Activated naive CD4-positive, alpha-beta T cell treated with Interleukin-2 at 50 U/mL for 16 hours (primary cell): ENCODE data around the gene SNX21.
"Not testable (repeated sequence)": the region's sequence is repeated elsewhere in the genome, so short reads cannot be mapped to it uniquely, and the experiment has no call there.

Source experiments
- DNase-seq: peaks from one replicate; pipeline ENCODE4 v3.0.0-alpha.2; 2020

SNX21 gene, protein sequence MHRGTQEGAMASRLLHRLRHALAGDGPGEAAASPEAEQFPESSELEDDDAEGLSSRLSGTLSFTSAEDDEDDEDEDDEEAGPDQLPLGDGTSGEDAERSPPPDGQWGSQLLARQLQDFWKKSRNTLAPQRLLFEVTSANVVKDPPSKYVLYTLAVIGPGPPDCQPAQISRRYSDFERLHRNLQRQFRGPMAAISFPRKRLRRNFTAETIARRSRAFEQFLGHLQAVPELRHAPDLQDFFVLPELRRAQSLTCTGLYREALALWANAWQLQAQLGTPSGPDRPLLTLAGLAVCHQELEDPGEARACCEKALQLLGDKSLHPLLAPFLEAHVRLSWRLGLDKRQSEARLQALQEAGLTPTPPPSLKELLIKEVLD

DNA sequence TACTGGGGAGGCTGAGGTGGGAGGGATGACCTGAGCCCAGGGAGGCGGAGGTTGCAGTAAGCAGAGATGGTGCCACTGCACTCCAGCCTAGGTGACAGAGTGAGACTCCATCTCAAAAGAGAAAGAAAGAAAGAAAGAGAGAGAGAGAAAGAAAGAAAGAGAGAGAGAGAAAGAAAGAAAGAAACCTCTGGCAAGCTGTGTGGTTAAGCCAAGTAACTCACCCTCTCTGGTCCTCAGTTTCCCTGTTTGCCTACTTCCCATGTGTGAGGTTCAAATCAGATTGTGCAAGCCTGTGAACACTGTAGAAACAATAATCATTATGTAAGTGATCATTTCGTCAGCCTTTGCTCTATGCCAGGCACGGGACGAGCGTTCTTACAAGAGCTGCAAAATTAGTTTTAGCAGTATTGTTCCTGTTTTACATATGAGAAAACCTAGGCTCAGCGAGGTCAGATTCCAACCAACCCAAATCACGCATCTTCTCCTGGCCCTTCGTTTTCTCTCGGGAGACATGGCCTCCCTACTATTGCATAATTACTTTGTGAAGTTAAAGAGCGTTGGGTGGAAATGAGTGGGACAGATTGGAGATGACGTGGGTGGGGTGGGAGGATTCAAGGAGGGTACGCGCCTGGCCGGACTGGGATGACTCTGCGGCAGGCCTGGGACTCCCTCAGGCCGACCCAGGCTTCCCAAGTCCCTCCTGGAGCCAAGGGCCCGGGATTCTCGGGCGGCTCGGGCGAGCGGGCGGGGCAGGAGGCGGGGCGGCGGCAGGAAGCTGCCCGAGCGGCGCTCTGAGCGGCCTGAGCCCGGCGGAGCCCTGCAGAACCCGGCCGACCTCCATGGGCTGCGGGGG is at the start of gene SNX21:
TSS of gene SNX21 (plus strand) at position 770 of the 853 bp plus-strand sequence. CDS start 121 bp downstream, outside the sequence.
- DNase-seq, result peak; percentile 24

DNA sequence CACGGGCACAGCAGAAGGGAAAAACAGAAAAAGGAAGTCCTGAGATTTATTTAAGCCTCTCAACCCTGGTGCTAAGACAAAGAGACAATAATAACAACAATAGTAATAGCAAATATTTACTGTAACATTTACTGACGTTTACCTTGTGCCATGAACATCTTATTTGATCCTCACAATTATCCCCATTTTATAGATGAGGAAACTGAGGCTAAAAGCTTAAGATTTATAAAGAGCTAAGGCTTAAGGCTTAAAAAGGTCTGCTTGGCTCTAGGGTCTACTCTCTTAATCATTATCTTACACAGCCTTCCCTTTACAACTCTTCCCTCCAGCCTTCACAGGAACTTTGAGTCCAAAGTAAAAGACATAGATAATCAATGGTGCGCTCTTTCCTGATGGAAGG is 45.2 kb upstream of the SNX21 start:
- no peak for DNase-seq

DNA sequence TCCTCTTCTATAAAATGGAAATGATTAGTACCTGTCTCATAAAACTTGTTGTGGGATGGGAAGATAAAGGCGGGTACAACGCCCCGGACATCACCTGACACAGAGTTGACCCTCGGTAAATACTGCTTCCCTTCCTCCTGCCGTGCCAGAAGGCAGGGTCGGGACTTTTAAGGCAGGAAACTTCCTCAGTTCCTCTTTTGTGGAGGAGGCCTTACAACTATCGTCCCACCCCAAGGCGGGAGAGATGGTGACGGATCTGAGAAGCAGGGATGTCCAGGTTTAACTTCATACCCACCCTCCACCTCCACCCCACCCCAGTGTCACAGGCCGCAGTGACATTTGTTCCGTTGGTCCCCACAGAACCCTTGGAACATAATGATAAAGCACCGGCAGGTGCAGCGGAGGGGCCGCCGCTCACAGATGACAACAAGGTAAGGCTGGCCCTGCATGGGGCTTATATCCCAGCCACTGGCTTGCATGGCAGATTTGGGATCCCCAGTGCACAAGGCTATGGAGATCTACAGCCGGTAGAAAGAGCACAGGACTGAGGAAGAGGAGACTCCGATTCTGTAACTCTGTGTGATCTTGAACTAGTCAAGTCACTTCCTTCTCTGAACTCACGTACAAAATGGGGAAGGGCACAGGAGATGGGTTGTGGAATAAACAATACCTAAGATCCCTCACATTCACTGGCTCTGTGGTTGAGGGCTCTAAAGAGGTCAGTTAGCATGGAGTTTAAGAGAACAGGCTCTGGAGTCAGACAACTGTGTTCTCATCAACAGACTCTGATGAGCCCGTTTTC is 41.1 kb upstream of the SNX21 start:
- DNase-seq, result no peak

DNA sequence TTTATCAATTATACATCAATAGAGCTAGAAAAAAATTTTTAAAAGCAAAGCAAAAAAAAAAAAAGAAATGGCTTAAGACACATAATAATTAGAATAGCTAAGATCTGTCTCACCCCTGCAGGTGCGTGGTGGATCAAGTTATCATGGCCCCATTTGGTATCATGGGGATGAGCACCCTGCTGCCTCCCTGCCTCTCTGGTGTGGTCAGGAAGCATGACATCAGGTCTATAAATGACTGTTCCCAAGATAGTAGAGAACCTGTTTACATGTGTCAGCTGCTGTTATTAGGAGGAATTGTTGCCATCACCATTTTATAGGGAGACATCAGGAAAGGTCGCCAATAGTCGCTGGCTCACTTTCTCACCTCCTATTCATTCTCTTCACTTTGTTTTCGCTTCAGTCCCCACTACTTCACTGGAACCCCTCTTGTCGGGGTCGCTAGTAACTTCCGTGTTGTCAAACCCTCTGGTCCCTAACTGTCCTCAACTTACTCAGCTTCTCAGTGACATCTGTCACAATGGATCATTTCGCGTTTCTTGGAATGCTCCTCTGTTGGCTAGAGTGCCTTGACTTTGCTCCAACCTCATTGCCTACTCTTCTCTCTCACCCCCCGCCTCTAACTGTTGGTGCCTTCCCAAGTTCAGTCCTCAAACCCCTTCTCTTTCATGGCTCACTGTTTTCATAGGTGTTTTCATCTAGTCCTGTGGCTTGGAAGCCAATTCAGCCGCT is 37.1 kb upstream of the SNX21 start:
- DNase-seq, result no peak

DNA sequence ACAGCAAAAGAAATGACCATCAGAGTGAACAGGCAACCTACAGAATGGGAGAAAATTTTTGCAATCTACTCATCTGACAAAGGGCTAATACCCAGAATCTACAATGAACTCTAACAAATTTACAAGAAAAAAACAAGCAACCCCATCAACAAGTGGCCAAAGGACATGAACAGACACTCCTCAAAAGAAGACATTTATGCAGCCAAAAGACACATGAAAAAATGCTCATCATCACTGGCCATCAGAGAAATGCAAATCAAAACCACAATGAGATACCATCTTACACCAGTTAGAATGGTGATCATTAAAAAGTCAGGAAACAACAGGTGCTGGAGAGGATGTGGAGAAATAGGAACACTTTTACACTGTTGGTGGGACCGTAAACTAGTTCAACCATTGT is 36.1 kb upstream of the SNX21 start:
- not testable (repeated sequence) for DNase-seq

DNA sequence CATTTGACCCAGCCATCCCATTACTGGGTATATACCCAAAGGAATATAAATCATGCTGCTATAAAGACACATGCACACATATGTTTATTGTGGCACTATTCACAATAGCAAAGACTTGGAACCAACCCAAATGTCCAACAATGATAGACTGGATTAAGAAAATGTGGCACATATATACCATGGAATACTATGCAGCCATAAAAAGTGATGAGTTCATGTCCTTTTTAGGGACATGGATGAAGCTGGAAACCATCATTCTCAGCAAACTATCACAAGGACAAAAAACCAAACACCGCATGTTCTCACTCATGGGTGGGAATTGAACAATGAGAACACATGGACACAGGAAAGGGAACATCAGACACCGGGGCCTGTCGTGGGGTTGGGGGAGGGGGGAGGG is 35.6 kb upstream of the SNX21 start:
- DNase-seq, result not testable (repeated sequence)

DNA sequence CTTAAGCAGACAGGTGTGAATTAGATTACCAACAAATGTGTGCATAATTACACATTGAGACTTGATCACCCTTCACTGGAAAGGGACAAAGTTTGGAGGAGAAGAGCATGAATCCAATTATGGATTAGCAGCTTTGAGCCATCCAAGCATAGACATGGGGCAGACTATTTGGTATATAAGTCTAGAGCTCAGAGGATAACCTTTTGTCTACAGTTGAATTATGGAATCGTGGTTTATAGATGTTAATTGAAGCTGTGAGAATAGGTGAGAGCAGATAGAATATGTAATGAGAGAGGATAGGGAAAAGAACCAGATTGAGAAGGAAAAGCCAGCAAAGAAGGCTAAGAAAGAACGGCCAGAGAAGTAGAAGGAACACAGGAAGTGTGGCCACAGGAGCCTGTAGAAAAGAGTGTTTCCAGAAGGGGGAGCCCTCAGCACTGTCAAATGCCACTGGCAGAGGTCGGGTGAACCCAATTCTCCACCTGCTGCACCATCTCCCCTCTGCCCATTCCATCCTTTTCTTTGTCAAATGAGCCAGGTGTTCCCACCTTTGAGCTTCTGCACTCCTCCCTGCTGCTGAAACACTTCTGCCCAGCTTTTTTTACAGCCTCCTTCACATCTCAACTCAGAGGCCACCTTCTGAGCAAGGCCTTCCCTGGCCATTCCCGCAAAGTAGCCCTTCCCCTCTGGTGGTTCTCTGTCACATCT is 34.5 kb upstream of the SNX21 start:
- peak; percentile 62 for DNase-seq

DNA sequence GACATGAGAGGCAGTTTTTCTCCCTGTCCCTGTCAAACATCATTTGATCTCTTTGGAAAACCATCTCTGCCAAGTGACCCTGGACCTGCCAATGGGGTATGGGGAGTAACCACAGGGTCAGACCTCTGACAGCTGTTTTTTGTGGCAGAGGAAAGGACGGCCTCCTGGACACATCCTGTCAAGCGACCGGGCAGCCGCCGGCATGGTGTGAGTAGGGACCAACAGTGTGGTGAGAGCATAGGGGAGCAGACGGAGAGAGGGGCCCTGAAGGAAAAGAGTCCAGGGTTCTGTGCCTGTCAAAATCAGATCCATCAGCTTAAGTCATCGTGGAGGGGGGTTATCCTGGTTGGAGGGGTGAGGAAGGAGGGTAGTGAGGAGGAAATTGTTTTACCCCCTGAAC is 31.7 kb upstream of the SNX21 start:
- no peak for DNase-seq

DNA sequence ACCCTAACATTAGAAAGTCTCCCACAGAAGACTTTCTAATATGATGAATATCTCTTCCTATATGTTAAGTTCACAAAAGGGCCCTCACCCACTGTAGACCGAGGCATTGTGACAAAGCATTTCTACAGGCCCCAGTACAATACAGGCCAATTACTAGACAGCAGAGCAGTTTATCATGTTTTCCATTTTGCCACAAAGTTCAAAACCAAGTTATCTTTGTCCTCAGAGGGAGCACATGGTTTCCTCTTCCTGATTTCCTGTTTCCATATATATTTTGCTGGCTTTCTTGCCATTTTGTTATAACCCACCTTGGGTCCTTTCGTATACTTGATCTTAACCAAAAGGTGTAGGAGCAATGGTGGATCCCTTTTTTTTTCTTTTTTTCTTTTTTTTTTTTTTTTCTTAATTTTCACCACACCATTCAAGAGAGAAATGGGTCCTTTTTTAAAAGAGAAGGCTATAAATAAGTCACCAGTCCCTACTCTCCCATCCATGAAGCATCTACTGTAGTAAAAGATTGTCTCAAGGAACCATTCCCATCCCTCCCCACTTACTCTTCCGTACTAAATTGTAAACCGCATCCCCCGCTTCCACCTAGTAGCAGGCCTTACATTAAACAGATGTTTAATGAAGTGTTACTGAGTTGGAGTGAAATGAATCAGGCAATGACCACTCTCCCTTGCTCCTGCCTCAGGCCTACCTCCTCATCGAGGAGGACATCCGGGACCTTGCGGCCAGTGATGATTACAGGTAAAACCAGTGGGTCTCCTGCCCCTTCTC is 23.2 kb upstream of the SNX21 start:
- DNase-seq, result no peak

DNA sequence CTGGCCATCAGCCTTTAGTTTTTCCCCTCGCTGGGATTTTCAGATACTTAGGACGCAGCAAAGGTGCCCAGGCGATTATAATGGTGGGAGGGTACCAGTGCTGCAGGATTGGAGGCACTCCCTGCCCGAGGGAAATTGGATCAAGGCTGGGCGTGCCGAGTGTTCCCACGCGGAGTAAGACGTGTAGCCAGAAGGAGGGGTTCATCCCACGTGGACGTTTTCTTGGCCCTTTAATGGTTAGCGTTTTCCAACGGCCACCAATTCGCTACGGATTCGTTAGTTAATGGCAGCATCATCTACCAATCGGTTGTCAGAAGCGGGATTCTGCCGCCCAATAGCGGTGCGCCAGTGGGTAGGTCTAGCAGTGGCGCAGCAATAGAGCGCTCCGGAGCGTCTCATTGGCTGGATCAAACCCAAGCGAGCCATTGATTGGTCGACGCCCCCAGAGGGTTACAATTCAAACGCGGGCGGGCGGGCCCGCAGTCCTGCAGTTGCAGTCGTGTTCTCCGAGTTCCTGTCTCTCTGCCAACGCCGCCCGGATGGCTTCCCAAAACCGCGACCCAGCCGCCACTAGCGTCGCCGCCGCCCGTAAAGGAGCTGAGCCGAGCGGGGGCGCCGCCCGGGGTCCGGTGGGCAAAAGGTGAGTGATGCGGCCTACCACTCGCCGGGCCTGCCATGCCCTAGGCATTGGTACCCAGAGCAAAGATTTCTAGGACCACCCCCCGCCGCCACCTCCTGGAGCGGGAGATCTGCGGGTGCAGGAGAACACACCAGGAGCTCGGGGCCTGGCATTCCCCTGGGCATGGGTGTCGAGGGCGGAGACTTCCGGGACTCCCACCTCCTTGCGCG is 21.2 kb upstream of the SNX21 start, which contains the start of gene UBE2C:
TSS of gene UBE2C (plus strand) at position 488 of the 849 bp plus-strand sequence. CDS start at position 540, 52 bp downstream.
- DNase-seq, result peak; percentile 95

DNA sequence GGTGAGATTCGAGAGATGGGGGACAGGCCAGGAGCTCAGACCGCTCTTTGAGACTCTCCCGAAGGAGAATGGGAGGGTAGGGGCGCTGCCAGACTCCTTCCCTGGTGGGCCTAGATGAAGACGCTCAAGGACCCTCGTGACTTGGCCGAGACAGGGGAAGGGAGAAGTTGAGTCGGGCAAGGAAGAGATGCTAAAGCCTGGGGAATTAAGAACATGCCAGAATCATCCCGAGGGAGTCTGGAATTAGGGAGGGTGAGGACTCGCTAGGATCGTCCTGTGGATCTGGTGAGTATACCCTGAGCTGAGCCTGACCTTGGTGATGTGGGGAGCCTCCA is 20.6 kb upstream of the SNX21 start:
- DNase-seq, result no peak

DNA sequence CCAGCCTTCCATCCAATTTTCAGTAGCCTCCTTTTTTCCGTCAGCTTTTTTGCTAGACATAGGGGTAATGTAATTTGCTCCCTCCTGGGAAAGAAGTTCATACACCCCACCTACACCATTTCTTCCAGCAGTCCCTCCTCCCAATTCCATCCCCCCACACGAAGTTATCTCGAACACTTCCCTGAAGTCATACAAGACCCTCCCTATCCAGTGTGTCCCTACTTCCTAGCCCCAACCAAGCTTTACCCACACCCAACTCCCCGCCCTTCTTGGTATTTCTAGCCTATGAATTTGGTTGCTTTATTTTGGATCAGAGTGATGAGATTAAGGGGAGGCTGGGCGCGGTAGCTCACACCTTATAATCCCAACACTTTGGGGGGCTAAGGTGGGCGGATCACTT is 20.1 kb upstream of the SNX21 start:
- no peak for DNase-seq

DNA sequence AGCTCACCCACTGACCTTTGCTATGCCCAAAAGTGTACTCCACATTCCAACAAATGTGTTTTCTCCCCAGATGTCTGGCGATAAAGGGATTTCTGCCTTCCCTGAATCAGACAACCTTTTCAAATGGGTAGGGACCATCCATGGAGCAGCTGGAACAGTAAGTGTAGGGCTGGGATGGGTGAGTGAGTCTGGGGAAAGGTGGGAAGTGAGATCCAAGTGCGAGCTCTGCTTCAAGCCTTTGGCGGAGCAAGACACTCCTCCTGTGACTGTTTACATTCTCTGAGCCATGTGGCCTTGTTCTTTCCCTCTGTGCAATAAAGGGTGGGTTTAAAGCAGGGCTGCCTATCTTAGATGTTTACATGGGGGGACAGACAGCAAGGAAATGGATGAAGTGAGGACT is 19.3 kb upstream of the SNX21 start:
- no peak for DNase-seq

DNA sequence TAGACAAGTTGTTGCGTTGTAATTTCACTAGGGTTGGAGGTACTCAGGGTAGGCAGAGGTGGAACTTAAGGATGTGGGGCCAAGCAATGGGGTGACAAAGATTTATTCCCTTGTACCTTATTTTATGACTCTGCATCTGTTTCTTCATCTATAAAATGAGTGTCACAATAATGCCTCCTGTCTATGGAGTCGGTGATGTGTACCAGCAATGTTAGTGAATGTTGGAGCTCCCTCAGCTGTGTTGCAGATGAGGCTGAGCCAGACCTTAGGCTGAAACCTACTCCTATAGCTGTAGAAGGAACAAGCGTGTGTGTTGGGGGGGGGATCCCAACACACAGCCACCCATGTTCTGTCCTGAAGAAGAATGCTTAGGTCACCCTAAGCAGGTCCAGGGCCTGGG is 16.6 kb upstream of the SNX21 start:
- no peak for DNase-seq

DNA sequence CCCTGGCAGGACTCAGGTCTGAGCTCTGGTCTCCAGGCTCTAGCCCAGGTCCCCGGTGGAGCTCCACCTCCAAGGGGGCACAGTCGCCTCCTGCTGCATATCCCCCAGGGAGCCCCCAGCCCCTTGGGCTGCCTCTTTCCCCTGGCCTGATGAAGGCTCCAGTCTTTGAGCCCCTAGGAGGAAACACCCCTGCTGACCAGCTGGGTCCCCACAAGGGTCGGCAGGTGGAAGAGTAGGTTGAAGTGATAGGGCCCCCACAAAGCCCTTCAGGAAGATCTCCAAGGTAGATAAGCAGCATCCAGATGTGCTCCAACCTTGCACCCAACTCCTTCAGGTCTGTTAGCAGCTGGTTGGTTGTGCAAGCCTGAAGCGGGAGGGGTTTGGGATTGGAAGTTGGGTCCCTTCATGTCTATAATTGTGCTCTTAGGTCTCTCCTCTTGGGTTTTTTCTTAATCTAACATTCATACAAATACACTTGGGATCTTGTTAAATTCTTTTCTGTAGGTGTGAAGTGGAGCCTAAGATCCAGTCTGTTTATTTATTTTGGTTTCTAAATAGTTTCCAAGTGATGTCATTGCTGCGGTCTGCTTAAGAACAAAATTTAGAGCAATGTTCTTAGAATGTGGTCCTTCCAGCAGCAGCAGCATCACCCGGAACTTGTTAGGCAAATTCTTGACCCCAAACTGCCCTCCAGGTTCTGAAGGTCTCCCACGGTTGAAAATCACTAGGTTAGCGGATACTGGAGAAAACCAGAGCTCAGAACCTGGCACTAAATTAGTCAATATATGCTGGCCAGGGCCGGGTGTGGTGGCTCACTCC is 16.0 kb upstream of the SNX21 start:
- DNase-seq, result no peak

DNA sequence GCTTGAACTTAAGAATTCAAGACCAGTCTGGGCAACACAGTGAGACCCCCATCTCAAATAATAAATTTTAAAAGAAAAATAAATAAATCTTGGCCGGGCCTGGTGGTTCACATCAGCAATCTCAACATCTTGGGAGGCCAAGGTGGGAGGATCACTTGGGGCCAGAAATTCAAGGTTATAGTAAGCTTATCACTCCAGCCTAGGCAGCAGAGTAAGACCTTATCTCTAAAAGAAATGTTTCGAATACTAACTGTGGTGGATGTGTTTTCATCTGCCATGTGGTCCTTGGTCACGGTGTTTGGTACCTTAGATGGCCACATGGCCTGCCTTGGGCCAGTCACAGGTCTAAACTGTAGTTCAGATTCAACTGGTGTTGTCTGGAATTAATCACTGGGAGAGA is 15.4 kb upstream of the SNX21 start:
- DNase-seq, result no peak

DNA sequence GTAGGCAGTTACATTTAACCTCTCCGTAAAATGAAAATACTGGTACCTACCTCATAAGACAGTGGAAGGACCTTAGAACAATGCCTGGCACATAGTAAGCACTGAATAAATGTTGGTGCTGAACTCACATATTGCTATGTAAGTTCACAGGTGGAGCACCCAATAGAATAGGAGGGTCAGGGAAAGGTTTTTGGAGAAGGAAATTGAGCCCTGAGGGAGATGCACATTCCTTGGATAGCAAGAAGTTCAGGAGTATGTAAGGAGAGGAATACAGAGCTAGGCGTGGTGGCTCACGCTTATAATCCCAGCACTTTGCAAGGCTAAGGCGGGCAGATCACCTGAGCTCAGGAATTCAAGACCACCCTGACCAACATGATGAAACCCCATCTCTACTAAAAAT is 14.1 kb upstream of the SNX21 start:
- DNase-seq, result no peak

DNA sequence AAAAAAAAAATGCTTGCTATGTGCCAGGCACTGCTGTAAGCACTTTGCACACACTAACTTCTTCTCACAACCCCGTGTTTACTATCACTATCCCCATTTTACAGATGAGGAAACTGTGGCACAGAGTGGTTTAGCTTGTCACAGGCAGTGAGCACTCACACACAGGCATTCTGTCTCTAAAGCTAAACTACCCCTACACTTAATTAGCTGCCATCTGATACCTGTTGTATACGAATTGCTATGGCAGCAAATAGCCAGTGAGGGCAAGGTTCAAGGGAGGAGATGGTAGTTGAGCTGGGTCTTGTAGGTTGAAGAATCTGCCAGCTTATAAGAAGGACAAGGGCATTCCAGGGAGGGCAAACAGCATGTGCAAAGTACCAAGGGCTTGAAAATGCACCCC is 11.7 kb upstream of the SNX21 start:
- DNase-seq, result no peak

DNA sequence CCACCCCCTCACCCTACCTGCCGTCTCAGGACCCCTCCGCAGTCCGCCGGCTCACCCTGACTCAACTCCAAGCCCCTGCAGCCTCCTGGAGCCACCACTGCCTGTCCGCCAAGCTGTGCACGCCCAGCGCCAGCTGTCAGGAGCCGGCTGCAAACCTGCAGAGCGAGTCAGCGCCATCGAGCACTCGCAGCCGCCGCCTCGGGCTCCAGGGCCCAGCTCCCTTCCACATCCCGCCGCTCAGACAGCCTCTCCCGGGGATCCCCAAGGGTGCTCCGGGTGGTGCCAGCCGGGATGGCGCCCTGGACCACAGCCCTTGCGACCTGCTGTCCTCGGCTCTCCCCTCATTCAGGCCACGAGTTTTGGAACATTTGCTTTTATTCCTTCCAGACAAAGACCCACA is 10.7 kb upstream of the SNX21 start:
- no peak for DNase-seq
